ENCODE measurements around the gene IFI44.

The IFI44 gene

DNA sequence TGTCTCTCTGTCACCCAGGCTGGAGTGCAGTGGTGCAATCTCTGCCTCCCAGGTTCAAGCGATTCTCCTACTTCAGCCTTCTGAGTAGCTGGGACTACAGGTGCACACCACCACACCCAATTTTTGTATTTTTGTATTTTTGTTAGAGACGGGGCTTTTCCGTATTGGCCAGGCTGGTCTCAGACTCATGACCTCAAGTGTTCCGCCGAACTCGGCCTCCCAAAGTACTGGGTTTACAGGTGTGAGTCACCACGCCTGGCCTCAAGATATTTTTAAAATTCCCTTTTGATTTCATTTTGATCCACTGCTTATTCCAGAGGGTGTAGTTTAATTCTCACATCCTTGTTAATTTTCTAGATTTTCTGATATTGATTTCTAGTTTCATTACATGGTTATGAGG is 25.6 kb upstream of the IFI44 start:
- DNase-seq (ENCODE audit: low read depth), result no peak
- no peak for TF ChIP-seq CTCF (IDR thresholded peaks at IDR 0.05; ENCODE audit: low read length, missing control alignments)
- no peak overlapping the region for H3K4me3 ChIP-seq (replicated peaks; ENCODE audit: low read depth, low read length)

- DNase-seq (ENCODE audit: low read depth), result no peak
- no peak for TF ChIP-seq CTCF (IDR thresholded peaks at IDR 0.05; ENCODE audit: low read length, missing control alignments)
- H3K4me3 ChIP-seq (replicated peaks; ENCODE audit: low read depth, low read length), result no peak overlapping the region
Observed at GRCh38 chr1:78627321-78627720, 22.3 kb upstream of the IFI44 start.

DNA sequence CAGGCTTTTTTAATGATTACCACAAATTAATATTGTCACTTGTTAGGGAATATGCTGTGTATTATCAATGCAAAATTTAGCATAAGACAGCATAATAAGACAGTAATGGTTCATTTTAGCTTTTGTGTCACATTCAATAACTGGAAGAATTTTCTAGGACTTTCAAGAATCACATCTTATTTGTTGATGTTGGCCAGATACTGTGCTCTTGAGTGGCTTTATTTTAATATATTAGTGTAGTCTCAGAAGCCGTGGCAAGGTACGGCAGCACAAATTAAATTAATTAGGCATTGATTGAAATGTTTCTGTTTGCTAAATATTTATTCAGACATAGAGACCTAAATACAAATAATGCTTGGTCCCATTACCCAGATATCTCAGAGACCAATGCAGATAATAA is 19.0 kb upstream of the IFI44 start:
- no peak overlapping the region for H3K4me3 ChIP-seq (replicated peaks; ENCODE audit: low read depth, low read length)
- no peak for TF ChIP-seq CTCF (IDR thresholded peaks at IDR 0.05; ENCODE audit: low read length, missing control alignments)

GRCh38 chr1:78633209-78633608 is 16.4 kb upstream of the IFI44 start:
- DNase-seq (ENCODE audit: low read depth), result no peak
- no peak for TF ChIP-seq CTCF (IDR thresholded peaks at IDR 0.05; ENCODE audit: low read length, missing control alignments)
- H3K4me3 ChIP-seq (replicated peaks; ENCODE audit: low read depth, low read length), result no peak overlapping the region

More for the DNA sequence above, 19.0 kb upstream of the IFI44 start:
- DNase-seq (ENCODE audit: low read depth), result no peak

GRCh38 chr1:78640462-78640861 is 9.2 kb upstream of the IFI44 start:
- DNase-seq (ENCODE audit: low read depth), result no peak
- TF ChIP-seq CTCF (IDR thresholded peaks at IDR 0.05; ENCODE audit: low read length, missing control alignments), result no peak
- no peak overlapping the region for H3K4me3 ChIP-seq (replicated peaks; ENCODE audit: low read depth, low read length)

DNA sequence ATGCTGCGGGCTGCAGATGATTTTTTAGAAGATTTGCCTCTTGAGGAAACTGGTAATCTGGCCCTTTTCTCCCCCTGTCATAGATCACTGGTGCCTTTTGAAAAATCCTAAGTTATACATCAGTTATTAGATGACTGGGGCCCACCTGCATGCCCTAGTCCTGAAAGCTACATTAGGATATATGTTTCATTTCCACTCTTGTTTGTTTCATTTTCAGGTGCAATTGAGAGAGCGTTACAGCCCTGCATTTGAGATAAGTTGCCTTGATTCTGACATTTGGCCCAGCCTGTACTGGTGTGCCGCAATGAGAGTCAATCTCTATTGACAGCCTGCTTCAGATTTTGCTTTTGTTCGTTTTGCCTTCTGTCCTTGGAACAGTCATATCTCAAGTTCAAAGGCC is 8.1 kb upstream of the IFI44 start:
- no peak for TF ChIP-seq CTCF (IDR thresholded peaks at IDR 0.05; ENCODE audit: low read length, missing control alignments)
- no peak for DNase-seq (ENCODE audit: low read depth)
- H3K4me3 ChIP-seq (replicated peaks; ENCODE audit: low read depth, low read length), result no peak overlapping the region

DNA sequence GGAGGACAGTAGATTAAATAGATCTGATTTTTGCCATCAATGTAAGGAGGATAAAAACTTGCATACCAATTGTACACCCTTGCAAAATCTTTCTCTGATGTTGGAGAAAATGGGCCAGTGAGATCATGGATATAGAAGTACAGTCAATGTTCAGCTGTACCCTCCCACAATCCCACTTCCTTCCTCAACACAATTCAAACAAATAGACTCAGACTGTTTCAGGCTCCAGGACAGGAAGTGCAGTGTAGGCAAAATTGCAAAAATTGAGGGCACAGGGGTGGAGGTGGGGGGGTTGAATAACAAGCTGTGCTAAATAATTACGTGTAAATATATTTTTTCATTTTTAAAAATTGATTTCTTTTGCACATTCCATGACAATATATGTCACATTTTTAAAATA is 3.9 kb upstream of the IFI44 start:
- H3K4me3 ChIP-seq (replicated peaks; ENCODE audit: low read depth, low read length), result no peak overlapping the region
- peak; percentile 54 for DNase-seq (ENCODE audit: low read depth)
- no peak for TF ChIP-seq CTCF (IDR thresholded peaks at IDR 0.05; ENCODE audit: low read length, missing control alignments)

All from fibroblast of pulmonary artery (primary cell).